Stomach (tissue), 9 donors: ENCODE data around the gene NTN4. TPM values are rescaled to one million over a fixed set of nuclear protein-coding genes. Genes with fewer than 3 reads are reported as not detected.
A peak's percentile ranks its signal among the peaks of the same experiment; 100 is the strongest.

Source experiments
- DNase-seq, 2 donors: peaks; one replicate each; pipeline versions ENCODE4 v3.0.0 to v3.0.0-alpha.2; 2013 to 2019
- H3K27ac ChIP-seq, 5 donors: fragments of 200-600 bp in 4 of 5; sonication (generic) in 4 of 5; one replicate each; pipeline ENCODE4 v1.5.1; 2013 to 2019; ENCODE audit warnings: mild to moderate bottlenecking in 1 of 5, moderate library complexity in 1 of 5
- H3K27me3 ChIP-seq, 3 donors: fragments of 200-600 bp; sonication (generic); one replicate each; pipeline ENCODE4 v1.5.1; 2017 to 2019; ENCODE audit warnings: mixed run types in 1 of 3
- H3K36me3 ChIP-seq, 4 donors: fragments of 200-600 bp; sonication (generic); 1 replicate in 3 of 4; 2 replicates in 1 of 4; pipeline ENCODE4 v1.5.1; 2016 to 2019
- H3K4me1 ChIP-seq, 4 donors: fragments of 200-600 bp; sonication (generic); one replicate each; pipeline ENCODE4 v1.5.1; 2016 to 2019
- H3K4me3 ChIP-seq, 4 donors: fragments of 200-600 bp; sonication (generic) in 3 of 4; one replicate each; pipeline ENCODE4 v1.5.1; 2016 to 2019; ENCODE audit warnings: mild to moderate bottlenecking in 1 of 4
- H3K9me3 ChIP-seq, 4 donors: fragments of 200-600 bp; sonication (generic); one replicate each; pipeline ENCODE4 v1.5.1; 2016 to 2019
- EP300 ChIP-seq: sonication (generic); formaldehyde crosslinking; IDR thresholded peaks from one replicate; pipeline ENCODE4 v1.6.1; 2017; ENCODE audit warnings: antibody characterized with exemption
- POLR2A ChIP-seq, 4 donors: fragments of 450-650 bp; IDR thresholded peaks; one replicate each; pipeline ENCODE4 v1.6.1; 2016; ENCODE audit warnings: antibody characterized with exemption in 4 of 4, control low read depth in 2 of 4, mild to moderate bottlenecking in 1 of 4, moderate library complexity in 1 of 4
- POLR2AphosphoS5 ChIP-seq, 3 donors: sonication (generic); formaldehyde crosslinking; IDR thresholded peaks; one replicate each; pipeline ENCODE4 v1.6.1; 2016; ENCODE audit warnings: antibody characterized with exemption in 3 of 3
- WGBS, 5 donors: extraction: QIAGEN DNeasy Blood & Tissue Kit in 3 of 5; methylation state at CpG; one replicate each; pipeline versions ENCODE4 v1.1.5 to v1.1.7; 2013 to 2018; 5-methylcytosine and 5-hydroxymethylcytosine counted together
- intact Hi-C: fragments of 100-400 bp; cut with DNase I; formaldehyde crosslinking; loops from one replicate; pipeline ENCODE4 v1.15.1; 2023; ENCODE audit warnings: low total_unique reads
- polyA plus RNA-seq, 3 donors: library from polyadenylated mRNA; stranded (reverse); fragments of 200-250 nt; gene quantifications; one replicate each; pipeline ENCODE4 v1.2.3, GENCODE V29; 2013
- total RNA-seq, 5 donors: library from RNA; depleted of rRNA; stranded (reverse); fragments of >200 nt; gene quantifications; one replicate each; pipeline versions ENCODE4 v1.1.0 to v1.2.3, GENCODE V29; 2014 to 2016
- TF ChIP-seq, protein P1 (sequence below), 7 experiments: fragments of 450-650 bp in 4 of 7; fragments of 200-600 bp in 3 of 7; sonication (generic) in 3 of 7; IDR thresholded peaks; one replicate each; pipeline ENCODE4 v1.5.1; 2016 to 2019; ENCODE audit warnings: antibody characterized with exemption in 7 of 7, control low read depth in 2 of 7, mild to moderate bottlenecking in 1 of 7
- donor health status: healthy with polysubstance abuse.
- donor health status: Bipolar disorder and iron deficiency.
- donor health status: healthy.

Gene NTN4
- total and polyA plus RNA-seq, 8 donors, result 10.5 to 110 (median 37.0) TPM

DNA sequence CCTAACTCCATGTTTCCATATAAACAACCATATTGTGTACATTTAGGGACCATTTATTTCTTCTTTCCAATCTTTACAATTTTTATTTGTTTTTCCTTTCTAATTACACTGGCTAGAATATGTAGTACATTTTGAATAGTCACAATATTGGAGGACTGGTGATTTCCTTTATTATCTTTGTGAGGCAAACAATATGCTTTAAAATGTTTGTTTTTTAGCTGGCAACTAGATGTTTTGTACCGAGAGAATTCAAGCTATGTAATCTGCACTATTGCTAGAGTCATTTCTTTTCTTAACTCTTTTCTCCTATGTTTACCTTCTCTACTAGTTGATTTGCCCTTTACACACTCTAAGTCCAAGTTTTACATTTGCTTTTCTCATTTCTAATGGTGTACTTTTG lies 13.3 kb upstream of the NTN4 start:
- H3K36me3 ChIP-seq, result no peaks in the 10 kb centered on the region
- peak overlapping the region in 3 of 5 donors; percentile 8 to 81 (median 20) for H3K27ac ChIP-seq
- no peak for TF ChIP-seq EP300
- TF ChIP-seq POLR2AphosphoS5 (IDR thresholded peaks at IDR 0.05), result no peak
- TF ChIP-seq, protein P1, sequence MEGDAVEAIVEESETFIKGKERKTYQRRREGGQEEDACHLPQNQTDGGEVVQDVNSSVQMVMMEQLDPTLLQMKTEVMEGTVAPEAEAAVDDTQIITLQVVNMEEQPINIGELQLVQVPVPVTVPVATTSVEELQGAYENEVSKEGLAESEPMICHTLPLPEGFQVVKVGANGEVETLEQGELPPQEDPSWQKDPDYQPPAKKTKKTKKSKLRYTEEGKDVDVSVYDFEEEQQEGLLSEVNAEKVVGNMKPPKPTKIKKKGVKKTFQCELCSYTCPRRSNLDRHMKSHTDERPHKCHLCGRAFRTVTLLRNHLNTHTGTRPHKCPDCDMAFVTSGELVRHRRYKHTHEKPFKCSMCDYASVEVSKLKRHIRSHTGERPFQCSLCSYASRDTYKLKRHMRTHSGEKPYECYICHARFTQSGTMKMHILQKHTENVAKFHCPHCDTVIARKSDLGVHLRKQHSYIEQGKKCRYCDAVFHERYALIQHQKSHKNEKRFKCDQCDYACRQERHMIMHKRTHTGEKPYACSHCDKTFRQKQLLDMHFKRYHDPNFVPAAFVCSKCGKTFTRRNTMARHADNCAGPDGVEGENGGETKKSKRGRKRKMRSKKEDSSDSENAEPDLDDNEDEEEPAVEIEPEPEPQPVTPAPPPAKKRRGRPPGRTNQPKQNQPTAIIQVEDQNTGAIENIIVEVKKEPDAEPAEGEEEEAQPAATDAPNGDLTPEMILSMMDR (IDR thresholded peaks at IDR 0.05), result no peak
- TF ChIP-seq POLR2A (IDR thresholded peaks at IDR 0.05), result no peak
- no peaks in the 10 kb centered on the region for H3K27me3 ChIP-seq
- intact Hi-C loops, result no loop called here
- no peaks in the 10 kb centered on the region for H3K9me3 ChIP-seq
- no peak overlapping the region for H3K4me3 ChIP-seq
- no peak for DNase-seq
- H3K4me1 ChIP-seq, result peaks cover 6 to 49% (median 21%) of the 10 kb centered on the region in 4 donors
- 26 to 56% (median 40%) methylated on average over 1 of the region's 1 CpG for WGBS, 5 donors

DNA sequence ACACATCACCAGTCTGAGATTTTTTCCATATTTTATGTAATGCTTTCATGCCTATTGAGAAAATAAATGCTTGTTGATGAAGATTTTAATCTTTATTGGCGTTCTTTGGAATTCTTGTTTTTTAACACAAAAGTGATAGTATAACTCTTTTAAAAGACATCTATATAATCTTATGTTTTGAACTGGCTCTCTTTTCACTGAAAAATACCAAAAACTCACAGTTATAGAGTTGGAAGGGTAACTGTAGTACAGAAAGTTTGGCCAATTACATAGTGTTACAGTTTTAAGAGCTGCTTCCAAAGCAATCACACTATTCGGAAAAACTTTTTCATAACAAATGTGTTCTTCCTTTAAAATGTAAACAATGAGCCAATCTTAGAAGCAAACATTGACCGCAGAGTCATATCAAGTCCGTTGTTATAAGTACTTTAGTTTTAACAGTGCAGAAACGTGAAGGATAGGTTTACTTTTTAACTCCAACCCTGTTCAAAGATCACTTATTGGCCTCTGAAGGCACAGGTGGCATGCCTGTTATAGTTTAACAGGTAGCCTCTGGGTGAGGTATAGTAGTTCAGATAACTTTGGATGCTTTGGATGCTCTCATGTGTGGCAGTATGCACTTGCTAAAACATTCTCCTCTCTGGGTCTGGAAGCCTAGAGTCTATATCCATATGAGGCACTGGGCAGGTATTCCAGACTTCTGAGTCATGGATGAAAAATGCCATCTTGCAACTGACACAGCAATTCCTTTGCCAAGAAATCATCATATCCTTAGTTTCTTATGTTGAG lies 12.1 kb upstream of the NTN4 start:
- Histone ChIP-seq H3K27me3 (no peaks in the 10 kb centered on the region), H3K36me3 (no peaks in the 10 kb centered on the region), H3K9me3 (no peaks in the 10 kb centered on the region), H3K4me1 (peaks cover 6 to 49% (median 21%) of the 10 kb centered on the region in 4 donors), H3K4me3 (no peak overlapping the region), H3K27ac (peak overlapping the region; percentile 22 to 81 (median 67))
- intact Hi-C loops, result no loop called here
- 20 to 39% (median 24%) methylated on average over 5 of the region's 5 CpGs for WGBS, 5 donors
- peak in 1 of 2 donors; percentile 70 for DNase-seq
- no peak for TF ChIP-seq EP300
- TF ChIP-seq POLR2A (IDR thresholded peaks at IDR 0.05), result no peak
- TF ChIP-seq POLR2AphosphoS5 (IDR thresholded peaks at IDR 0.05), result peak in 1 of 3 donors; percentile 58

DNA sequence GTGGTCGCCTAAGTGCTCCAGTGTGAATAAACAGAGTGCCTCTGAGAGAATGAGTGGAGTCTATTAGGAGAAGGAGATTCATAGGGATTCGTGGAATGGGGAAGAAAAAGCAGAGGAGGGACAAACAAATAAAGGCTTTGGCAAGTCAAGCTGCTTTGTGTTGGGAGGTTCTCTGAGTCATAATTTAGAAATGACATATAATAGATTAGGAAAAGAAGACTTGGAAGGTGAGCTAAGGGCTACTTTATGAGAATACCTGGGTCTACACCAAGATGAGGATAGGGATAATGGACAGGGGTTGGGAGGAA lies 6.4 kb upstream of the NTN4 start:
- Histone ChIP-seq H3K27ac (peak overlapping the region in 4 of 5 donors; percentile 41 to 53 (median 44)), H3K4me3 (no peak overlapping the region), H3K36me3 (no peaks in the 10 kb centered on the region), H3K4me1 (peaks cover under 1 to 28% (median 12%) of the 10 kb centered on the region in 4 donors), H3K9me3 (no peaks in the 10 kb centered on the region), H3K27me3 (no peaks in the 10 kb centered on the region)
- intact Hi-C loops, result no loop called here
- 32 to 64% (median 47%) methylated on average over 2 of the region's 2 CpGs for WGBS, 5 donors
- DNase-seq, result no peak
- TF ChIP-seq POLR2A (IDR thresholded peaks at IDR 0.05) (no peak), POLR2AphosphoS5 (IDR thresholded peaks at IDR 0.05) (no peak), EP300 (no peak)
- TF ChIP-seq, protein P1 (IDR thresholded peaks at IDR 0.05), result no peak

DNA sequence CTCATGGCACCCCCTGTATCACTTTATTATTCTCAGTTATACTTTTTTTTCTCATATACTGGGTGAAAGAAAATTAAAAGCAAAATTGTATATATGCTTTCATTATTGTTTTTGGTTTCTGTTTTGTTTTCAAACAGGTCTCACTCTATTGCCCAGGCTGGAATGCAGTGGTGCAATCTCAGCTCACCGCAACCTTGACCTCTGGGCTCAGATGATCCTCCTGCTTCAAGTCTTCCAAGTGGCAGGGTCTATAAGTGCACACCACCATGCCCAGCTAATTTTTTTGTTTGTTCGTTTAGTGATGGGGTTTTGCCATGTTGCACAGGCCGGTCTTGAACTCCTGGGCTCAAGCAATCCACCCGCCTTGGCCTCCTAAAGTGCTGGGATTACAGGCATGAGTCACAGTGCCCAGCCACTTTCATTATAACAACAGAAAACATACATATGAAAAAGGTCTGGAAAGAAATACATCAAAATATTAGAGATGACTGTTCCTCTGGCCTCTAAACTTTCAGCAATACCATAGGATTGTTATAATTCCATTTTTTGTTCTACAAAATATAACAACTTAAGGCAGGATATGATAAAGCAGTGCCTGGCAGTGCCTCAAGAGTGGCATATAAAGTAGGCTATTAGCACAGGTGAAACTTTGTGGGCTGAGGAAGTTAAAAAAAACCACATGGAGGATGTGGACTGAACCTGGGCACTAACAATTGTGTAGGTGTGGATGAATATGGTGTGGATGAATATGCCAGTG lies 5.8 kb upstream of the NTN4 start:
- peaks cover 0 to under 1% (median 0%) of the 10 kb centered on the region in 3 donors for H3K27me3 ChIP-seq
- H3K4me1 ChIP-seq, result peaks cover 4 to 33% (median 15%) of the 10 kb centered on the region in 4 donors
- 69 to 93% (median 87%) methylated on average over 4 of the region's 4 CpGs for WGBS, 5 donors
- H3K36me3 ChIP-seq, result no peaks in the 10 kb centered on the region
- no peak for TF ChIP-seq EP300
- intact Hi-C loops, result no loop called here
- H3K9me3 ChIP-seq, result no peaks in the 10 kb centered on the region
- H3K27ac ChIP-seq, result peak overlapping the region in 4 of 5 donors; percentile 41 to 53 (median 44)
- no peak overlapping the region for H3K4me3 ChIP-seq
- no peak for DNase-seq

DNA sequence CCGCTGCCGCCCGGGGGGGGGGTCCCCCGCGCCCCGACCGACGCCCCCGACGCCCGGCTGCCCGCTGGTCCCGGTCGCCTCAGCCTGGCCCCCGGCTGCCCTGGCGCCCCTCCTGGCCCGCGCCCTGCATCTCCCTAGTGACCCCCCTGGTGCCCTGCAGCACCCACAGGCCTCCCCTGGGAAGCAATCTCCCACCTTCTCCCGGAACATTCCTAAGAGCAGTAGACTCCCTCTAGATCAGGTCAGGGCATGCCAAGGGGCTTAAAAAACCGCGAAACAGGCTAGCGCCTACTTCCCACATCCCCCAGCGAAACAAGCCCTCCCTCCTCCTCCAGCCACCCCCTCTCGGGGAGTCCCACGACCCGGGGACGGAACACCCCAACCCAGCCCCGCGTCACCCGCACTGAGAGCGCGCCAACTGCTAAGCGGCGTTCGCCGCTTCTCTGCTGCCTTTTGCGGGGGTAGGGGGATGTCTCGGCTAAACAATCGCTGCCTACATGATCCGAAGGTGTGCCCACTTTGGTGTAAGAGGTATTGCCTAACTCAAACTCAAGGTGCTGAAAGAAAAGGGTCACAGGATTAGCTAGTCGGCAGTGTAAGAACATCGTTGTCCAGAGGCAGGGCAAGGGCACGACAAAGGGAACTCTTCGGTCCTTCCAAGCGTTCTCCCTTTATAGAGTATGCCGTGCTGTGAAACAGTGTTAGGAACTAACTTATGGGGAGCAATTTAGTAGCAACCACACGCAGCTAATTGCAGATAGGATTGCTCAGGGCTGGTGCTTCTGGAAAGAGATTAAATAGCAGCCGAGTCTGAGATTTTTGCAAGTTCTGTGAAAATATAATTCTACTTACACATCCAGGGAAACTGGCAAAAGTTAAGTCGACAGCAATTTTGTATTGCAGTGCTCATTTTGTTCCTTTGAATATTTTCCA lies 619 bp upstream of the NTN4 start:
- TF ChIP-seq, protein P1 (IDR thresholded peaks at IDR 0.05), result no peak
- TF ChIP-seq EP300 (no peak), POLR2AphosphoS5 (IDR thresholded peaks at IDR 0.05) (peak in 1 of 3 donors; percentile 60), POLR2A (IDR thresholded peaks at IDR 0.05) (peak in 1 of 4 donors; percentile 18)
- peak in 1 of 2 donors; percentile 67 for DNase-seq

More for the DNA sequence above, 619 bp upstream of the NTN4 start:
- peaks cover 21 to 66% (median 45%) of the 10 kb centered on the region in 4 donors for H3K4me1 ChIP-seq
- H3K36me3 ChIP-seq, result peaks cover 0 to 3% (median 0%) of the 10 kb centered on the region in 4 donors
- peak overlapping the region; percentile 77 to 95 (median 89) for H3K27ac ChIP-seq
- H3K27me3 ChIP-seq, result peaks cover 0 to 32% (median 6%) of the 10 kb centered on the region in 3 donors
- no peaks in the 10 kb centered on the region for H3K9me3 ChIP-seq
- peak overlapping the region; percentile 71 to 86 (median 84) for H3K4me3 ChIP-seq
- intact Hi-C loops, result no loop called here
- 2% methylated on average over 13 to 48 of the region's 49 CpGs for WGBS, 5 donors
